Liver (tissue), 9 donors: ENCODE measurements around the gene TUBB3. TPM values are rescaled to one million over a fixed set of nuclear protein-coding genes. Genes with fewer than 3 reads are reported as not detected.

Experiments
- DNase-seq: peaks from one replicate; pipeline ENCODE4 v3.0.0-alpha.2; 2017; ENCODE audit warnings: low spot score
- H3K27ac ChIP-seq, 2 donors: one replicate each; pipeline ENCODE4 v1.7.0; 2013; ENCODE audit warnings: inconsistent platforms in 2 of 2, low read length in 2 of 2, control low read depth in 1 of 2, low read depth in 1 of 2, mild to moderate bottlenecking in 1 of 2
- H3K27me3 ChIP-seq, 4 donors: one replicate each; pipeline versions ENCODE4 v1.6.1 to v1.7.0; 2013; ENCODE audit warnings: low read length in 3 of 4, inconsistent platforms in 1 of 4, mild to moderate bottlenecking in 1 of 4, moderate library complexity in 1 of 4; ENCODE audit not compliant: control insufficient read depth in 4 of 4, insufficient read depth in 4 of 4
- H3K36me3 ChIP-seq, 4 donors: one replicate each; pipeline versions ENCODE4 v1.6.1 to v1.7.0; 2013; ENCODE audit warnings: low read length in 3 of 4, mild to moderate bottlenecking in 3 of 4, low read depth in 1 of 4, moderate library complexity in 1 of 4; ENCODE audit not compliant: control insufficient read depth in 4 of 4, insufficient read depth in 3 of 4
- H3K4me1 ChIP-seq, 4 donors: one replicate each; pipeline versions ENCODE4 v1.6.1 to v1.7.0; 2013; ENCODE audit warnings: low read length in 3 of 4, mild to moderate bottlenecking in 3 of 4, moderate library complexity in 1 of 4; ENCODE audit not compliant: control insufficient read depth in 4 of 4, insufficient read depth in 4 of 4
- H3K4me3 ChIP-seq, 3 donors: one replicate each; pipeline versions ENCODE4 v1.6.1 to v1.7.0; 2013; ENCODE audit warnings: low read length in 3 of 3, control low read depth in 1 of 3, low read depth in 1 of 3, mild to moderate bottlenecking in 1 of 3
- H3K9ac ChIP-seq, 2 donors: one replicate each; pipeline ENCODE4 v1.7.0; 2013; ENCODE audit warnings: low read length in 2 of 2, mild to moderate bottlenecking in 2 of 2, moderate library complexity in 2 of 2, control low read depth in 1 of 2, low read depth in 1 of 2
- H3K9me3 ChIP-seq, 4 donors: one replicate each; pipeline versions ENCODE4 v1.6.1 to v1.7.0; 2013; ENCODE audit warnings: low read length in 3 of 4; ENCODE audit not compliant: control insufficient read depth in 4 of 4
- ATF3 ChIP-seq: IDR thresholded peaks from 2 replicates; pipeline ENCODE4 v1.6.1; 2016; ENCODE audit warnings: antibody characterized with exemption
- CTCF ChIP-seq: fragments of 150-350 bp; IDR thresholded peaks from 2 replicates; pipeline ENCODE4 v1.5.1; 2017; ENCODE audit warnings: improper control_type of control experiment, low read depth, low read length; ENCODE audit not compliant: missing input control
- EGR1 ChIP-seq, 2 donors: IDR thresholded peaks; 2 replicates each; pipeline ENCODE4 v1.6.1; 2016 to 2018; ENCODE audit warnings: antibody characterized with exemption in 2 of 2, low read depth in 2 of 2
- FOXA1 ChIP-seq: IDR thresholded peaks from 2 replicates; pipeline ENCODE4 v1.6.1; 2016; ENCODE audit warnings: antibody characterized with exemption
- FOXA2 ChIP-seq: IDR thresholded peaks from 2 replicates; pipeline ENCODE4 v1.6.1; 2016; ENCODE audit warnings: antibody characterized with exemption
- GABPA ChIP-seq, 2 donors: IDR thresholded peaks in 1 of 2; conservative IDR thresholded peaks in 1 of 2; 2 replicates each; pipeline ENCODE4 v1.6.1; 2016; ENCODE audit warnings: antibody characterized with exemption in 2 of 2, mild to moderate bottlenecking in 1 of 2, moderate library complexity in 1 of 2
- HNF4G ChIP-seq: IDR thresholded peaks from 2 replicates; pipeline ENCODE4 v1.6.1; 2016; ENCODE audit warnings: antibody characterized with exemption
- MAX ChIP-seq: IDR thresholded peaks from 2 replicates; pipeline ENCODE4 v1.6.1; 2016; ENCODE audit warnings: antibody characterized with exemption
- RAD21 ChIP-seq, 2 donors: IDR thresholded peaks; 2 replicates each; pipeline ENCODE4 v1.6.1; 2016; ENCODE audit warnings: antibody characterized with exemption in 2 of 2, mild to moderate bottlenecking in 2 of 2
- RXRA ChIP-seq, 2 donors: IDR thresholded peaks; 2 replicates each; pipeline ENCODE4 v1.6.1; 2017 to 2018; ENCODE audit warnings: antibody characterized with exemption in 2 of 2, mild to moderate bottlenecking in 1 of 2
- SP1 ChIP-seq: IDR thresholded peaks from 2 replicates; pipeline ENCODE4 v1.6.1; 2018; ENCODE audit warnings: antibody characterized with exemption, mild to moderate bottlenecking
- YY1 ChIP-seq: IDR thresholded peaks from 2 replicates; pipeline ENCODE4 v1.6.1; 2016; ENCODE audit warnings: antibody characterized with exemption, mild to moderate bottlenecking
- ZBTB33 ChIP-seq: IDR thresholded peaks from 2 replicates; pipeline ENCODE4 v1.6.1; 2016; ENCODE audit warnings: antibody characterized with exemption
- WGBS: extraction: QIAGEN DNeasy Blood & Tissue Kit; methylation state at CpG from one replicate; pipeline ENCODE4 v1.1.7; 2013; 5-methylcytosine and 5-hydroxymethylcytosine counted together
- polyA plus RNA-seq, 2 donors: library from polyadenylated mRNA; stranded (reverse) in 1 of 2; unstranded in 1 of 2; fragments of 200-250 nt in 1 of 2; fragments of >200 nt in 1 of 2; fragmentation: Nextera tagmentation in 1 of 2; extraction: Ambion mirVana in 1 of 2; gene quantifications; one replicate each; pipeline versions ENCODE4 v1.2.1 to v1.2.3, GENCODE V29; 2013 to 2015
- total RNA-seq, 2 donors: library from RNA; depleted of rRNA; stranded (reverse); fragments of >200 nt; gene quantifications; one replicate each; pipeline ENCODE4 v1.2.3, GENCODE V29; 2014
- donor health status: healthy.
- donor health status: healthy.
- donor health status: healthy.
- donor health status: healthy.
- donor health status: healthy.

The TUBB3 gene
- total and polyA plus RNA-seq, 4 donors = 0.17 to 0.89 (median 0.25) TPM; not detected in 1

DNA sequence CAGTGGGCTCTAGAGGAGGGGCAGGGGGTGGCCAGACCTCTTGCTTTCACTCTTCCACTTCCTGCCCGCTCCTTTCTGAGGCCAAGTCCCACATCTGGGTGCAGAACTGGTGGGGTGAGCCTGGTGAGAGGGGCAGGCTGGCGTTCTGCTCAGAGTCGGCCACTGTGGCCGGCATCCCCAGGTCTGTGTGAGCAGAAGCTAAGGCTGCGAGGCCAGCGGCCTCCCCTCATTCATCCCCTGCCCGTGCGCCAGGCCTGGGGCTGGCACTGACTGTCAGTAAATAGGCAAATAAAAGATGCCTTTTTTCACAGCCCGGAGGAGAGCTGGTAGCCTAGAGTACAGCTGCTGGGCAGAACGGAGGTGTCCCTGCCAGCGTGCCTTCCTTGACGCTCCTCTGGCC, 26.6 kb downstream of the TUBB3 start:
- Histone ChIP-seq H3K4me1 (peaks cover 7 to 16% (median 9%) of the 10 kb centered on the region in 4 donors), H3K9ac (no peak overlapping the region), H3K9me3 (no peaks in the 10 kb centered on the region), H3K27ac (no peak overlapping the region), H3K36me3 (no peaks in the 10 kb centered on the region), H3K4me3 (no peak overlapping the region), H3K27me3 (no peaks in the 10 kb centered on the region)
- 94% methylated on average over 12 of the region's 12 CpGs for WGBS
- TF ChIP-seq GABPA (IDR thresholded peaks at IDR 0.05 in 1 of 2, conservative IDR thresholded peaks at IDR 0.05 in 1 of 2) = no peak
- DNase-seq = no peak

- WGBS = 93% methylated on average over 5 of the region's 5 CpGs
- Histone ChIP-seq H3K4me3 (no peak overlapping the region), H3K36me3 (peaks cover 0 to under 1% (median 0%) of the 10 kb centered on the region in 4 donors), H3K27me3 (no peaks in the 10 kb centered on the region), H3K9me3 (no peaks in the 10 kb centered on the region), H3K9ac (no peak overlapping the region), H3K4me1 (peaks cover 7 to 16% (median 9%) of the 10 kb centered on the region in 4 donors), H3K27ac (no peak overlapping the region)
- TF ChIP-seq ZBTB33 = no peak
- TF ChIP-seq CTCF = no peak
- no peak for TF ChIP-seq HNF4G
- no peak for TF ChIP-seq YY1
- no peak for TF ChIP-seq MAX
- TF ChIP-seq RXRA (IDR thresholded peaks at IDR 0.05) = no peak
- no peak for TF ChIP-seq FOXA2
- no peak for TF ChIP-seq EGR1 (IDR thresholded peaks at IDR 0.05; ENCODE audit: low read depth in 2 of 2)
- no peak for TF ChIP-seq SP1
- TF ChIP-seq RAD21 (IDR thresholded peaks at IDR 0.05) = no peak
- no peak for DNase-seq
These were observed 28.4 kb downstream of the TUBB3 start for GRCh38 chr16:89951509-89951908.

DNA sequence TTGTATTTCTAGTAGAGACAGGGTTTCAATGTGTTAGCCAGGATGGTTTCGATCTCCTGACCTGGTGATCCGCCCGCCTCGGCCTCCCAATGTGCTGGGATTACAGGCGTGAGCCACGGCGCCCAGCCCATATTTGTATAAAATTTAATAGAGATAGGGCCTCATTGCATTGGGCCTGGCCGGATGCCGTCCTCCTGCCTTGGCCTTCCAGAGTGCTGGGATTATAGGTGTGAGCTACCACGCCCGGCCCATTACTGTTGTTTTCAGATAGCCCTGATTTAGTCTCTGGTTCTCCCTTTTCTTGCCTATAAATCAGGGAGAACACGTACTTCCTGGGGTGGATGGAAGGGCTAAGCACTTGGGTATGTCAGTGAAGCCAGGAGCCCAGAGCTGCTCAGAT, 28.9 kb downstream of the TUBB3 start:
- DNase-seq = no peak
- H3K27me3 ChIP-seq = no peaks in the 10 kb centered on the region
- peaks cover 7 to 16% (median 9%) of the 10 kb centered on the region in 4 donors for H3K4me1 ChIP-seq
- H3K36me3 ChIP-seq = peaks cover 0 to 5% (median 0%) of the 10 kb centered on the region in 4 donors
- H3K27ac ChIP-seq = no peak overlapping the region
- TF ChIP-seq EGR1 (IDR thresholded peaks at IDR 0.05; ENCODE audit: low read depth in 2 of 2) (no peak), RXRA (IDR thresholded peaks at IDR 0.05) (no peak), ATF3 (no peak), HNF4G (no peak), FOXA1 (no peak)
- no peaks in the 10 kb centered on the region for H3K9me3 ChIP-seq
- H3K9ac ChIP-seq = no peak overlapping the region
- no peak overlapping the region for H3K4me3 ChIP-seq
- 95% methylated on average over 12 of the region's 12 CpGs for WGBS
